NCI-H128 (cell line): ENCODE measurements around the gene UNK.
A peak's percentile ranks its signal among the peaks of the same experiment; 100 is the strongest.

Experiments
- DNase-seq: peaks from one replicate; lab custom pipeline; 2025; ENCODE audit not compliant: unreplicated experiment; lab: John Stamatoyannopoulos, UW

UNK gene

GRCh38 chr17:75784473-75785015 is at the start of gene UNK:
Gene UNK (plus strand): TSS chr17:75784806. CDS start chr17:75784881, 75 bp downstream.
- DNase-seq, result peak; percentile 92

- DNase-seq, result no peak
These were observed 48.3 kb upstream of the UNK start for GRCh38 chr17:75736173-75736835.

GRCh38 chr17:75737133-75737962 is 47.3 kb upstream of the UNK start:
- no peak for DNase-seq

- DNase-seq, result no peak
These were observed 46.3 kb upstream of the UNK start for GRCh38 chr17:75738218-75738802.

GRCh38 chr17:75739174-75739573 is 45.4 kb upstream of the UNK start:
- DNase-seq, result no peak

GRCh38 chr17:75739801-75740200 is 44.8 kb upstream of the UNK start:
- no peak for DNase-seq

GRCh38 chr17:75740215-75740614 is 44.4 kb upstream of the UNK start:
- no peak for DNase-seq

- no peak for DNase-seq
These were observed 44.0 kb upstream of the UNK start for GRCh38 chr17:75740631-75741077.

- DNase-seq, result no peak
These were observed 42.3 kb upstream of the UNK start for GRCh38 chr17:75742337-75742736.

- DNase-seq, result no peak
These were observed 40.9 kb upstream of the UNK start for GRCh38 chr17:75743625-75744206.

- no peak for DNase-seq
These were observed 35.9 kb upstream of the UNK start for GRCh38 chr17:75748706-75749105.

GRCh38 chr17:75749545-75750389 is 34.8 kb upstream of the UNK start:
- peak; percentile 5 for DNase-seq

- no peak for DNase-seq
These were observed 33.8 kb upstream of the UNK start for GRCh38 chr17:75750661-75751423.

GRCh38 chr17:75751676-75752404 is 32.8 kb upstream of the UNK start:
- no peak for DNase-seq

- DNase-seq, result no peak
These were observed 32.2 kb upstream of the UNK start for GRCh38 chr17:75752405-75752709.

GRCh38 chr17:75752802-75753513 is 31.6 kb upstream of the UNK start:
- no peak for DNase-seq

GRCh38 chr17:75753514-75754377 is 30.9 kb upstream of the UNK start:
- DNase-seq, result no peak
